IMR-90 (cell line): ENCODE data around the gene CYP2F1. TPM values are rescaled to one million over a fixed set of nuclear protein-coding genes. Genes with fewer than 3 reads are reported as not detected.

ENCODE experiments used
- ATAC-seq: fragments of 200-7000 bp; cut with Tn5 transposase; 2 replicates; pipeline ENCODE4 v1.9.1; 2020; ENCODE audit warnings: low read depth, mild to moderate bottlenecking, moderate library complexity
- Bru-seq: library from RNA; stranded (reverse); fragments of 400-500 nt; gene quantifications from one replicate; lab custom pipeline; 2021; lab: Mats Ljungman, UMichigan
- BruChase-seq, 2 experiments: library from RNA; stranded (reverse); fragments of 400-500 nt; gene quantifications; one replicate each; lab custom pipeline; 2021; lab: Mats Ljungman, UMichigan
- BruUV-seq: library from RNA; stranded (reverse); fragments of 400-500 nt; replicated peaks from 2 replicates; lab custom pipeline; 2021; lab: Mats Ljungman, UMichigan
- CTCF ChIA-PET: fragments of 300-600 bp; formaldehyde crosslinking; extraction: SDS; loops from one replicate; lab custom pipeline; 2021; ENCODE audit warnings: antibody characterized with exemption; lab: Yijun Ruan, JAX
- POLR2A ChIA-PET: fragments of 300-600 bp; sonication (Branson Sonifier 250); formaldehyde crosslinking; loops from one replicate; lab custom pipeline; 2022; ENCODE audit warnings: antibody characterized with exemption; ENCODE audit not compliant: unreplicated experiment; lab: Charles Lee
- DNase-seq: peaks from one replicate; pipeline ENCODE4 v3.0.0; 2013
- H2AFZ ChIP-seq: replicated peaks from 2 replicates; pipeline ENCODE3; 2013; ENCODE audit warnings: low read length, mild to moderate bottlenecking; ENCODE audit not compliant: poor library complexity
- H2AK5ac ChIP-seq: 2 replicates; pipeline ENCODE4 v1.6.1; 2013; ENCODE audit warnings: low read depth, low read length, inconsistent platforms
- H2AK9ac ChIP-seq: replicated peaks from 2 replicates; pipeline ENCODE3; 2013; ENCODE audit warnings: mild to moderate bottlenecking, low read depth, low read length, moderate library complexity; ENCODE audit not compliant: poor library complexity
- H2BK120ac ChIP-seq: 2 replicates; pipeline ENCODE4 v1.6.1; 2013; ENCODE audit warnings: low read depth, low read length, inconsistent platforms
- H2BK15ac ChIP-seq: 3 replicates; pipeline ENCODE4 v1.6.1; 2013; ENCODE audit warnings: low read depth, low read length, inconsistent platforms
- H2BK20ac ChIP-seq: 2 replicates; pipeline ENCODE4 v1.6.1; 2013; ENCODE audit warnings: low read depth, mild to moderate bottlenecking, inconsistent platforms, low read length, moderate library complexity
- H2BK5ac ChIP-seq: 2 replicates; pipeline ENCODE4 v1.6.1; 2013; ENCODE audit warnings: mild to moderate bottlenecking, low read depth, low read length, inconsistent platforms; ENCODE audit not compliant: poor library complexity, severe bottlenecking
- H3K14ac ChIP-seq: replicated peaks from 2 replicates; pipeline ENCODE4 v1.6.1; 2013; ENCODE audit warnings: low read depth, low read length, inconsistent platforms
- H3K18ac ChIP-seq: 2 replicates; pipeline ENCODE4 v1.6.1; 2013; ENCODE audit warnings: low read depth, low read length, control low read depth
- H3K23ac ChIP-seq: 2 replicates; pipeline ENCODE4 v1.6.1; 2013; ENCODE audit warnings: low read depth, low read length, inconsistent platforms
- H3K27ac ChIP-seq: 2 replicates; pipeline ENCODE4 v1.5.1; 2013; ENCODE audit warnings: mild to moderate bottlenecking, control low read depth, low read length; ENCODE audit not compliant: insufficient read depth
- H3K27me3 ChIP-seq: 2 replicates; pipeline ENCODE4 v1.6.1; 2013; ENCODE audit warnings: low read length; ENCODE audit not compliant: control insufficient read depth, insufficient read depth
- H3K36me3 ChIP-seq: 2 replicates; pipeline ENCODE4 v1.6.1; 2013; ENCODE audit warnings: low read length, mixed read lengths; ENCODE audit not compliant: control insufficient read depth, insufficient read depth
- H3K4ac ChIP-seq: 2 replicates; pipeline ENCODE4 v1.6.1; 2013; ENCODE audit warnings: low read depth, low read length, inconsistent platforms
- H3K4me1 ChIP-seq: 2 replicates; pipeline ENCODE4 v1.6.1; 2013; ENCODE audit warnings: low read length, mixed read lengths; ENCODE audit not compliant: control insufficient read depth, insufficient read depth
- H3K4me2 ChIP-seq: 2 replicates; pipeline ENCODE4 v1.6.1; 2013; ENCODE audit warnings: low read depth, mild to moderate bottlenecking, control low read depth, low read length, moderate library complexity
- H3K4me3 ChIP-seq: 2 replicates; pipeline ENCODE4 v1.5.1; 2013; ENCODE audit warnings: low read depth, mild to moderate bottlenecking, control low read depth, low read length, moderate library complexity; ENCODE audit not compliant: insufficient read depth
- H3K56ac ChIP-seq: 2 replicates; pipeline ENCODE4 v1.6.1; 2013; ENCODE audit warnings: low read length, inconsistent platforms; ENCODE audit not compliant: insufficient read depth; ENCODE audit errors: extremely low read depth
- H3K79me1 ChIP-seq, 2 experiments: 2 replicates each; pipeline ENCODE4 v1.6.1; 2013; ENCODE audit warnings: low read length in 2 of 2, inconsistent platforms in 1 of 2, low read depth in 1 of 2
- H3K9ac ChIP-seq: 2 replicates; pipeline ENCODE4 v1.6.1; 2013; ENCODE audit warnings: low read depth, low read length, control low read depth
- H3K9me1 ChIP-seq: 2 replicates; pipeline ENCODE4 v1.6.1; 2013; ENCODE audit warnings: low read length, inconsistent platforms; ENCODE audit not compliant: insufficient read depth
- H3K9me3 ChIP-seq: 2 replicates; pipeline ENCODE4 v1.6.1; 2013; ENCODE audit warnings: low read length; ENCODE audit not compliant: control insufficient read depth, insufficient read depth
- H4K20me1 ChIP-seq: 2 replicates; pipeline ENCODE4 v1.6.1; 2013; ENCODE audit warnings: low read length, inconsistent platforms; ENCODE audit not compliant: insufficient read depth
- H4K5ac ChIP-seq: 2 replicates; pipeline ENCODE4 v1.6.1; 2013; ENCODE audit warnings: mild to moderate bottlenecking, low read depth, low read length, control low read depth
- H4K8ac ChIP-seq, 2 experiments: 2 replicates each; pipeline ENCODE4 v1.6.1; 2013; ENCODE audit warnings: low read depth in 2 of 2, low read length in 2 of 2, control low read depth in 1 of 2, inconsistent platforms in 1 of 2
- H4K91ac ChIP-seq: 2 replicates; pipeline ENCODE4 v1.6.1; 2013; ENCODE audit warnings: low read depth, low read length, inconsistent platforms; ENCODE audit not compliant: insufficient read depth
- MXI1 ChIP-seq: IDR thresholded peaks from 2 replicates; pipeline ENCODE4 v1.6.1; 2012; ENCODE audit warnings: low read depth, mild to moderate bottlenecking, low read length, moderate library complexity, borderline replicate concordance
- RFX5 ChIP-seq: IDR thresholded peaks from 2 replicates; pipeline ENCODE4 v1.8.0; 2012; ENCODE audit warnings: low read depth, mild to moderate bottlenecking, low read length, moderate library complexity
- WGBS, 2 experiments: methylation state at CpG; one replicate each; pipeline versions ENCODE4 v1.1.5 to v1.1.7; 2013; ENCODE audit warnings: missing lambda C conversion rate in 2 of 2; ENCODE audit not compliant: insufficient read length in 1 of 2; ENCODE audit errors: extremely low coverage in 2 of 2; 5-methylcytosine and 5-hydroxymethylcytosine counted together
- dilution Hi-C: fragments of 300-500 bp; cut with HindIII; formaldehyde crosslinking; loops from one replicate; pipeline ENCODE4 v1.14.3; 2018; ENCODE audit warnings: low sequenced_read_pairs; ENCODE audit not compliant: unreplicated experiment
- in situ Hi-C: fragments of 300-500 bp; cut with MboI; formaldehyde crosslinking; loops from 3 replicates; pipeline ENCODE4 v1.14.3; 2019; ENCODE audit warnings: low sequenced_read_pairs, inconsistent platforms, mixed read lengths
- intact Hi-C: fragments of 100-400 bp; cut with micrococcal nuclease; formaldehyde crosslinking; loops from 2 replicates; pipeline ENCODE4 v1.10.0; 2022
- long read RNA-seq: library from polyadenylated mRNA; unstranded; transcript quantifications from one replicate; pipeline ENCODE4 v2.0.0, GENCODE V29; 2021; ENCODE audit not compliant: unreplicated experiment
- polyA plus RNA-seq, 3 experiments: library from polyadenylated mRNA; depleted of rRNA; stranded (reverse); fragments of >200 nt; gene quantifications; 2 replicates each; pipeline ENCODE4 v1.2.3, GENCODE V29; 2012; ENCODE audit warnings: low replicate concordance in 1 of 3
- total RNA-seq: library from RNA; depleted of rRNA; stranded (reverse); fragments of >200 nt; gene quantifications from 2 replicates; pipeline ENCODE4 v1.2.3, GENCODE V29; 2012; rRNA removed
- TF ChIP-seq, protein P1 (sequence below): fragments of 150-350 bp; IDR thresholded peaks from 2 replicates; pipeline ENCODE4 v1.6.1; 2017; ENCODE audit warnings: mild to moderate bottlenecking, antibody characterized with exemption, low read length, low read depth

CYP2F1 gene, protein sequence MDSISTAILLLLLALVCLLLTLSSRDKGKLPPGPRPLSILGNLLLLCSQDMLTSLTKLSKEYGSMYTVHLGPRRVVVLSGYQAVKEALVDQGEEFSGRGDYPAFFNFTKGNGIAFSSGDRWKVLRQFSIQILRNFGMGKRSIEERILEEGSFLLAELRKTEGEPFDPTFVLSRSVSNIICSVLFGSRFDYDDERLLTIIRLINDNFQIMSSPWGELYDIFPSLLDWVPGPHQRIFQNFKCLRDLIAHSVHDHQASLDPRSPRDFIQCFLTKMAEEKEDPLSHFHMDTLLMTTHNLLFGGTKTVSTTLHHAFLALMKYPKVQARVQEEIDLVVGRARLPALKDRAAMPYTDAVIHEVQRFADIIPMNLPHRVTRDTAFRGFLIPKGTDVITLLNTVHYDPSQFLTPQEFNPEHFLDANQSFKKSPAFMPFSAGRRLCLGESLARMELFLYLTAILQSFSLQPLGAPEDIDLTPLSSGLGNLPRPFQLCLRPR
- total RNA-seq (not detected in 2 replicates), polyA plus RNA-seq (2012; rRNA removed) (not detected in 2 replicates), Bru-seq, nascent RNA (not detected), BruChase-seq, experiment 1, labeled RNA remaining after a 6-hour chase (not detected), BruChase-seq, experiment 2, labeled RNA remaining after a 2-hour chase (not detected)
- not detected in 2 replicates for polyA plus RNA-seq (2012; cell fraction: cytosol; rRNA removed)
- polyA plus RNA-seq (2012; cell fraction: nucleus; rRNA removed; ENCODE audit: low replicate concordance): not detected in 2 replicates
- long read RNA-seq: 0 reads

DNA sequence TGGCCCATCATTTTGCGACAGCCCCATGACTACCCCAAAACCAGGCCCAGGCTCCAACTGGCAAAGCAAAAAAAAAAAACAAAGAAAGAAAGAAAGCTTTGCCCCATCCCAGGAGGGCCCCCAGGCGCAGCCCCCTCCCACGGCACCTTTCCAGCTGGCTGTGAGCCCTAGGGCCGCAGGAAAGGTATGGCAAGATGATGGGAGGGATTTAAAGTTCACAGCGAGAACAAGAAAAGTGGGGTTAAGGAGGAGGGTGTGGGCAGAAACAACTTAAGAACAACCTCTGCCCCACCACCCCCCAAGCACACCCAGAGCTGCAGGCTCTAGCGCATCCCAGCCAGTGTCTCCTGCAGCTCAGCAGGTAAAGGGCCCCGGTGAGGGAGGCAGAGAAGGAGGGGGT, at the start of gene CYP2F1:
Gene CYP2F1 (plus strand): TSS at position 301 of the 400 bp plus-strand sequence. CDS start 1,757 bp downstream, outside the sequence.
- H3K18ac ChIP-seq: no peak within 1 kb of the TSS
- H3K4ac ChIP-seq: no peak within 1 kb of the TSS
- in situ Hi-C loops: no loop called here
- DNase-seq (no peak), ATAC-seq (no peak)
- H3K23ac ChIP-seq: no peak within 1 kb of the TSS
- BruUV-seq: no TSS peak
- no peak within 1 kb of the TSS for H2AK5ac ChIP-seq
- no peak within 1 kb of the TSS for H4K5ac ChIP-seq
- no peak within 1 kb of the TSS for H2BK5ac ChIP-seq
- POLR2A ChIA-PET: no interaction called here
- CTCF ChIA-PET: no interaction called here
- H4K8ac ChIP-seq: no peak within 1 kb of the TSS
- H3K27me3 ChIP-seq: peaks cover 5% of the 10 kb centered on the region; the same call in 1 of the 2 replicates
- dilution Hi-C loops: no loop called here
- no peak within 1 kb of the TSS for H4K91ac ChIP-seq
- no peak within 1 kb of the TSS for H2BK15ac ChIP-seq
- H3K9ac ChIP-seq: no peak within 1 kb of the TSS
- H3K27ac ChIP-seq: no peak within 1 kb of the TSS
- H2BK20ac ChIP-seq: no peak within 1 kb of the TSS
- H2AK9ac ChIP-seq: no peak within 1 kb of the TSS
- H2AFZ ChIP-seq: no peak within 1 kb of the TSS
- H3K4me2 ChIP-seq: no peak within 1 kb of the TSS
- H2BK120ac ChIP-seq: no peak within 1 kb of the TSS
- no peak within 1 kb of the TSS for H3K14ac ChIP-seq
- no peaks in the 10 kb centered on the region for H4K20me1 ChIP-seq
- no peaks in the 10 kb centered on the region for H3K9me1 ChIP-seq
- H3K4me1 ChIP-seq: no peaks in the 10 kb centered on the region
- no peaks in the 10 kb centered on the region for H3K36me3 ChIP-seq
- no peaks in the 10 kb centered on the region for H3K79me1 ChIP-seq
- TF ChIP-seq, protein P1, sequence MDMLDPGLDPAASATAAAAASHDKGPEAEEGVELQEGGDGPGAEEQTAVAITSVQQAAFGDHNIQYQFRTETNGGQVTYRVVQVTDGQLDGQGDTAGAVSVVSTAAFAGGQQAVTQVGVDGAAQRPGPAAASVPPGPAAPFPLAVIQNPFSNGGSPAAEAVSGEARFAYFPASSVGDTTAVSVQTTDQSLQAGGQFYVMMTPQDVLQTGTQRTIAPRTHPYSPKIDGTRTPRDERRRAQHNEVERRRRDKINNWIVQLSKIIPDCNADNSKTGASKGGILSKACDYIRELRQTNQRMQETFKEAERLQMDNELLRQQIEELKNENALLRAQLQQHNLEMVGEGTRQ: no peak
- TF ChIP-seq RFX5: no peak
- TF ChIP-seq MXI1: no peak
- intact Hi-C loops: no loop called here
- H3K9me3 ChIP-seq: no peaks in the 10 kb centered on the region
- no CpG with 5 or more reads among the region's 7 CpGs for WGBS, 2 experiments
- H3K4me3 ChIP-seq: no peak within 1 kb of the TSS
- H3K56ac ChIP-seq: no peak within 1 kb of the TSS
